ENCODE results near the gene REEP1.

GRCh38 chr2:86344404-86344803, 7.0 kb upstream of the REEP1 start:
- TF ChIP-seq POLR2A (IDR thresholded peaks at IDR 0.05; ENCODE audit: low read length) (no peak), GATA1 (IDR thresholded peaks at IDR 0.05; ENCODE audit: low read depth, low read length) (no peak)
